Ramos (cell line): Measurements from ENCODE around the gene FAM13C.
"Not testable (repeated sequence)": the region's sequence is repeated elsewhere in the genome, so short reads cannot be mapped to it uniquely, and the experiment has no call there.

ENCODE experiments used
- in situ Hi-C: fragments of 300-500 bp; cut with MboI; formaldehyde crosslinking; loops from one replicate; pipeline ENCODE4 v1.14.3; 2022; ENCODE audit warnings: low sequenced_read_pairs; ENCODE audit not compliant: unreplicated experiment

The FAM13C gene

GRCh38 chr10:59242057-59242456 lies 120.3 kb downstream of the FAM13C start:
- in situ Hi-C loops, result no loop called here

DNA sequence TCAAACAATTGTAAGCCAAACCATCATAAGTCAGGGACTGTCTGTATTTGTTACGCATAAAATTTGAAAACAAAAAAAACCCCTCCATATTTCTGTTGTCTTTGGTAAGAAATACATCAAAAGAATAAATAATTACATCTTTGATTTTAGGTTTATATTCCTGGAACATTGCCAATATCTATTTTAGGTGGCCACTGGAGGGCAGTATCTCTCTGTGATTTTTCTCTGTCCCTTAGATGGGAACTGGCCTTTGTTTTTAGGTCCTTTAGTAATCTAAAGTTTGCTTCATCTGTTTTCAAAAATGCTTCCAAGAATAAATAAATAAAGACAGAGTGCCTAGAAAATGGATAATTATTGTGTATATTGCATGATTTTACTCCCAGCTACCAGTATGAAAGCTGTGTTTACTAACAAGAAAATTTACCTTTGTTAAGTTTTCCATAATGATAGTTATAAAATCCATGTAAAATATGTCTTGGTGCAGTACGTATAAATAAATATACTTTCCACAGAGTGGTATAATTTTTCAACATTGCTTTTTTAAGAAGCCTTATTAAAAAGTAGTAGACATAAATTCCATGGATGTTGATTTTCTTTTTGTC lies 121.7 kb downstream of the FAM13C start:
- in situ Hi-C loops, result no loop called here

DNA sequence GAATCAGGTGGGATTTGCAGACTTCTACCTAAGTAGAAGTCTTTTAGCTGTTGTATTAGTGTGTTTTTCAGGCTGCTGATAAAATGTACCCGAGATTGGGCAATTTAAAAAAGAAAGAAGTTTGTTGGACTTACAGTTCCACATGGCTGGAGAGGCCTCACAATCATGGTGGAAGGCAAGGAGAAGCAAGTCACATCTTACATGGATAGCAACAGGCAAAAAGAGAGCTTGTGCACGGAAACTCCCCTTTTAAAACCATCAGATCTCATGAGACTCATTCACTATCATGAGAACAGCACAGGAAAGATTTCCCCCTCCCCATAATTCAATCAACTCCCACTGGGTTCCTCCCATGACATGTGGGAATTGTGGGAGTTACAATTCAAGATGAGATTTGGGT lies 123.2 kb downstream of the FAM13C start:
- in situ Hi-C loops, result not testable (repeated sequence)

DNA sequence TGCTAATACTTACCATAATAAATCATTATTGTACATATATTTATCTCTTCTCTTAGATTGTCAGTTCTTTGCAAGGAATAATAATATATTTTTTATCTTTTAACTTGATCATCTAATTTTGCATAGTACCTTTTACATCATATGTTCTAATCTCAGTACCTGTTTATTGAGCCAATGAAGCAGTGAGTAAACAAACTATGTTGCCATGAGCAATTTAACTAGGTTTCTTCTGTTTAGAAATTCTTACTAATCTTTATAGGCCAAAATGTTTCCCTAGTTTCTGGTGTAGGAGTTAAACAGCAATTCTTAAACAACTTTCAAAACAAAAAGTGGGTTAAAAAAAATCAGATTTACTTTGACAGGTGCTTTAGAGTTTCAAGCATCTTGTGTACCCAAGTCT lies 124.6 kb downstream of the FAM13C start:
- in situ Hi-C loops, result no loop called here

DNA sequence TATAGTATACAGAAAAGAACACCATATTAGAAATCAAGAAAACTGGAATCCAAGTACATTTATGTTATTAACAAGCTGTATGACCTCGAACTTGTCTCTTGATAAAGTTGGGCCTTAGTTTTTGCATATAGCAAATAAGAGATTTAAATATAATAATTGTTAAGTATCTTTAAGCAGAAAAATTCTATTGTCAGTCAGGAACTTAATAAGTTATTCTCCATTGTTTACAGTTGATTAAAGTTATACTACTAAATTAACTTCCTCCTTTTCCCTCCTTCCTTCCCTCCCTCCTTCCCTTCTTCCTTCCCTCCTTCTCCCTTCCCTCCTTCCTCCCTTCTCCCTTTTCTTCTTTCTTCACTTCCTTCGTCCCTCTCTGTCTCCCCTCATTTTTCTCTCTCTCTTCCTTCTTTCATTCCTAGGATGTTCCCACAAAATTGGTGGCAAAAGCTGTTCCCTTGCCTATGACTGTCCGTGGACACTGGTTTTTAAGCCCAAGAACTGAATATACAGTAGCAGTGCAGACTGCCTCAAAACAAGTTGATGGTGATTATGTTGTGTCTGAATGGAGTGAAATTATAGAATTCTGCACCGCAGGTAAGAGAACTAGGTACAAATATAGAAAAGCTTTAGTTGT lies 126.2 kb downstream of the FAM13C start:
- in situ Hi-C loops, result no loop called here

DNA sequence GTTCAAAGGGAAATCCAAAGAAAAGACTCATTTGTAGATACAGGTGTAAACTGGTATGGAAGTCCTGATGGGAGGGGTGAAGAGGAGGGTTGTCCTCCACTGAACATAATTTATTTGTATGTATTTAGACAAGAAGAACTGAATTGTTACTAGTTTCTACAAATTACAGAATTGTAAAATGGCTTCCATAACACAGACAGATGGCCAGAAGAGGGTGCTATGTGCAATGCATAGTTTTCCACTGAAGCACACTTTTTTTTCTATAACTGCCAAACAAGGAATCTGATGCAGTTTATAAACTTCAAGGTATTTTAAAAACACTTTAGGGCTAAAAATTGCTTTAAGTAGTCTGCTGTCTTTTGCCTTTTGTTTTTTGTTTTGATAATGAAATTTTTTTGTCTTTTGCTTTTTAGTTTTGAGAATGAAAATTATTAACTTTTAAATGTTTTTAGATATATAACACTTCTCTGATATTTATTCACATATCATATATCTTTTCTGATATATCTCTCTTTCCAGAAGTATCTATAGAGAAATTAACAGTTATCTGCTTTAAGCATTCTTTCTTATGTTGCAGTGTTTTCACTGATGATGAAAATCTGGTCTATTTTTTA lies 127.4 kb downstream of the FAM13C start:
- in situ Hi-C loops, result no loop called here

- in situ Hi-C loops, result no loop called here
Measured at GRCh38 chr10:59234194-59234593, 128.2 kb downstream of the FAM13C start.

DNA sequence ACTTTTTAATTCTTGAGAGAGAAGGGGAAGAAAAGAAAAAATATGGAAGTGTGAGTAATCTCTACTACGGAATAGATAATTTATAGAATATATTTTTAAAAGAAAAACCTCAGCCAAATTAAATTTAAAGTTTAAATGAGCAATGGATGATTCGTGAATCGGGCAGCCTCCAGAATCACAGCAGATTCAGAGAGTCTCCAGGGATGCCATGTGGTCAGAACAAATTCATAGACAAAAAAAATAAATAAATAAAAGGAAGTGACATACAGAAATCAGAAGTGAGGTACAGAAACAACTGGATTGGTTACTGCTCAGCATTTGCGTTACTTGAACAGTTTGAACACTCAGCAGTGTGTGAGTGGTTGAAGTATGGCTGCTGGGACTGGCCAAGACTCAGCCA lies 132.9 kb downstream of the FAM13C start:
- in situ Hi-C loops, result no loop called here

DNA sequence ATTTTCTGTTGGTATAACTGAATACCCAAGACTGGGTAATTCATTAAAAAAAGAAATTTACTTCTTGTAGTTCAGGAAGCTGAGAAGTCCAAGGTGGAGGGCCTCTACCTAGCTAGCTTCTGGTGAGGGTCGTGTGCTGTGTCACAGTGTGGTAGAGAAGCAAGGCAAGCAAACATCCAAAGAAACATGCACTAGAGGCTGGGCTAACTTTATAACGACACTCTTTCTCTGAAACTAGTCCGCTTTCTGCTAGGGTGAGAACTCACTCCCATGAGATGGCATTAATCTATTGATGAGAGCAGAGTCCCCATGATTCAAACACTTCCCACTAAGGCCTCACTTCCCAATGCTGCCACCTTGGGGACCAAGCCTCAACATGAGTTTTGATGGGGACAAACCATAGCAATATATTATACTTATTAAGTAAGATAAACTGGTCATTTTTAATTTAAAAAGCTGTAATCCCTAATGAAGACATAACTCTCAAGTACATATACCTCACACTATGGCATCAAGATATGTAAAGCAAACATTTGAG lies 135.1 kb downstream of the FAM13C start:
- in situ Hi-C loops, result no loop called here

- in situ Hi-C loops, result no loop called here
Measured at GRCh38 chr10:59225211-59225610, 137.1 kb downstream of the FAM13C start.

DNA sequence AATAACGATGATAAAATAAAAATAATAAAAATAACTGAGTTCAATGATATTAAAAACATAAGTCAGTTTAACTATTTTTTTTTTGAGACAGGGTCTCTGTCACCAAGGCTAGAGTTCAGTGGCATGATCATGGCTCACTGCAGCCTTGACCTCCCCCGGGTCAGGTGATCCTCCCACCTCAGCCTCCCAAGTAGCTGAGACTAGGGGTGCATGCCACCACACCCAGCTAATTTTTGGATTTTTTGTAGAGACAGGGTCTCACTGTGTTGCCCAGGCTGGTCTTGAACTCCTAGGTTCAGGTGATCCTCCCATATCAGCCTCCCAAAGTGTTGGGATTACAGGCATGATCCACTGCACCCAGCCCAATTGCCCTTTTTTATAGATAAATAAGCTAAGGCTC lies 138.8 kb downstream of the FAM13C start:
- in situ Hi-C loops, result not testable (repeated sequence)

DNA sequence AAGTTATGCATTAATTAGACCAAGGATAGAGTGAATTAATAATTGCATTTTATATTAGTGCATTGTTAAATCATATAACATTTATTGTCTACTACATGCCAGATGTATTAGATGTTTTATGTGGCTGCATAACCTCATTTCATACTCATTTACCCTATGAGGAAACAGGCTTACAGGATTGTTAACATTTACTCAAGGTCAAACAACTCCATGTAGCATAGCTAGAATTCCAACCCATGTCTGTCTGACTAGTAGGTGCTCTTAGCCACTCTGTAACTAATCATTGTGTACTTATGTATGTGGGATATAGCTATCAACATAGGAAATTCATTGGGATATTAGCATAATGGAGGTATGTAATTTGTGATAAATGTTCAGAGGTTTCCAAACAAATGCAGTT lies 139.6 kb downstream of the FAM13C start:
- in situ Hi-C loops, result no loop called here

DNA sequence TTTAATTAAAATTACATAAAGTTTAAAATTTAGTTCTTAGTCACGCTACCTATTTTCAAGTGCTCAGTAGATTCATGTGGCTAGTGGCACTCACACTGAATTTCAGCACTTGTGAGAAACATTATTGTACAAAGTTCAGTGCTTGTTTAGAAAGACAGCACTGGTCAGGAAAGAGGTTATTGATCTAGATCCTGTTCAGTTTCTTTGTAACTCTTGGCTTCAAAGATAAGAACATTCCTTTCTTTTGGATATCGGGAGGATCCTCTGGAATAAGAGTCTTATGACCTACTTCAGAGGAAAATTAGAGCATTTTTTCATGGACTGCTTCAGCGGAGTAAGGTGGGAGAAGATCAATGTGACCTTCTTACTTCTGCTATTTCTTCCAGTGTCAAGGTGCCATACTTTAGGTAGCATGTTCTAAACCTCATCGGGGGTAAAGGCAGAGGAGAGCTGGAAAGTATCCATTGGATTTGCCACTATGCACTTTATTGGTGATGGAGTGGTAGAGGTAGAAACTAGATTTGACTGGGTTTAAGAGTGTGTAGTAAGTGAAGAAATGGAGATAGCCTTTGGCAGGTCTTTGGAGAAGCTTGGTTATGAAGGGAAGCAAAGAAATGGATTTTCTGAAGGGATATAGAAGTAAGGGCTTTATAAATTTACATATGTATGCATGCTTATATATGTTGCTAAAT lies 146.0 kb downstream of the FAM13C start:
- in situ Hi-C loops, result no loop called here

- in situ Hi-C loops, result no loop called here
Measured at GRCh38 chr10:59214160-59214559, 148.2 kb downstream of the FAM13C start.

- in situ Hi-C loops, result no loop called here
Measured at GRCh38 chr10:59212301-59212798, 150.0 kb downstream of the FAM13C start.

- in situ Hi-C loops, result no loop called here
Measured at GRCh38 chr10:59206204-59206720, 156.1 kb downstream of the FAM13C start.
